CD4-positive, alpha-beta T cell treated with Interleukin-21 for 1 hour (primary cell): Measurements from ENCODE around the gene PYGB.

Experiments
- DNase-seq: peaks from one replicate; pipeline ENCODE4 v3.0.0-alpha.2; 2020

Gene PYGB

DNA sequence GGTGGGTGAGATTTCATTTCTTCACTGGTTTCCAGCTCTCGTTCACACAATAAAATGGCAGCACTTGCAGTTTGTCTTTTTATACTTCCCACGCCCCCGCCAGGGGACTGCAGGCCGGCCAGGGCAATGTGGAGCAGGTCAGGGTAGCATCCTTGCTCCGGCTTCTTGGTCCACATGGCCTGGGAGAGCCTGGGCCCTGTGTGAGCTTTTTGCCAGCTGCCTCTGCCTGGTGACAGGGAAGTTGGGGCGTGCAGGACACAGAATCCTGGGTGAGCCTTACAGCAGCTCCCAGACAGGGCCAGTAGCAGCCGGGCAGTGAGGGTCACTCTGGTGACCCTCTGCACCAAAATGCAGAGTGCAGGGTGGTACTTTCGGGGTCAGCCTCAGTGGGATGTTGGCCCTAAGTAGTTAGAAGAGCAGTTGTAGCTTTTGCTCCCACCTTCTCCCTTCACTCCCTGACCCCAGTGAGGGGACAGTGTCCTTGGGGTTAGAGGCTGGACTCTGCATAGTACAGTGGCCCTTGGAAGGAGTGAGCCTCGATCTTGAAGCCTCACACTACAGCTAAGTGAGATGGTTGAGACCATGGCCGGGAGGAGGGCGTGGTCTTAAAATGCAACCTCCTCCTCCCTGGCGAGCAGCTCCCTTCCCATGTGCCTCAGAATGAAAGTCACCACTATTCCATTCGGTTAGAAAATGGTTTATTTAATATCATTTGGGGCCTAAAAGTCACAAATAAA lies 23.8 kb downstream of the PYGB start:
- DNase-seq = no peak

GRCh38 chr20:25272223-25273000 lies 24.5 kb downstream of the PYGB start:
- DNase-seq = no peak

- no peak for DNase-seq
Observed at GRCh38 chr20:25273046-25273445, 25.2 kb downstream of the PYGB start.

DNA sequence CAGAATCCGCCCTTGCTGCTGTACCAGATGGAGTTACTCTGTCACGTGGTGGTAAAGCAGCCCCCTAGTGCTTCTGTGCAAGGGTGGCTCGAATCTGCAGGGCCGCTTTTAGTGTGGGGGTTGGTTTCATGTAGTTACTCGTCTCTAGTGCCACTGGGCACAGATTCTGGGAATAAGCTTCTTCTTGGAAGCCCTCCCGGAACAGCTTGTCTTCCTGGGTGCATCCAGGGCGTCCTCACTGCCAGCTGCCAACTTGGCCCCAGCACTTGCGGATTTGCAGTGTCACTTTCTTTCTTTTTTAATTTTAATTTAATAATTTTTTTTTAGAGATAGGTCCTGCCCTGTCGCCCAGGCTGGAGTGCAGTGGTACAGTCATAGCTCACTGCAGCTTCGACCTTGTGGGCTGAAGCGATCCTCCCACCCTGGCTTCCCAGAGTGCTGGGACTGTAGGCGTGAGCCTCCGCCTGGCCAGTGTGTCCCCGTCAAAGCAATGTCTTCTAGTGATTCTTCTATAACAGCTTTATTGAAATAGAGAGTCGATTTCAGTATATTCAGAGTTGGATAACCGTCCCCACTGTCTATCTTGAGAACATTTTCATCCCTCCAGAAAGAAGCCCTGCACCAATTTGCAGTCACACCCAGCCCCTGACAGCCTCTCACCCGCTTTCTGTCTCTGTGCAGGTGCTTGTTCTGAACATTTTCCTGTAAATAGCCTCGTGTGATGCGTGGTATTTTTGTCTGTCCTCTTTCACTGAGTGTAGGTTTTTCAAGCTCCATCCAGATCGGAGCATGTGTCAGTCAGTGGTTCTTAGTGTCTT lies 25.9 kb downstream of the PYGB start:
- DNase-seq = no peak

- no peak for DNase-seq
Observed at GRCh38 chr20:25274481-25274880, 26.6 kb downstream of the PYGB start.

DNA sequence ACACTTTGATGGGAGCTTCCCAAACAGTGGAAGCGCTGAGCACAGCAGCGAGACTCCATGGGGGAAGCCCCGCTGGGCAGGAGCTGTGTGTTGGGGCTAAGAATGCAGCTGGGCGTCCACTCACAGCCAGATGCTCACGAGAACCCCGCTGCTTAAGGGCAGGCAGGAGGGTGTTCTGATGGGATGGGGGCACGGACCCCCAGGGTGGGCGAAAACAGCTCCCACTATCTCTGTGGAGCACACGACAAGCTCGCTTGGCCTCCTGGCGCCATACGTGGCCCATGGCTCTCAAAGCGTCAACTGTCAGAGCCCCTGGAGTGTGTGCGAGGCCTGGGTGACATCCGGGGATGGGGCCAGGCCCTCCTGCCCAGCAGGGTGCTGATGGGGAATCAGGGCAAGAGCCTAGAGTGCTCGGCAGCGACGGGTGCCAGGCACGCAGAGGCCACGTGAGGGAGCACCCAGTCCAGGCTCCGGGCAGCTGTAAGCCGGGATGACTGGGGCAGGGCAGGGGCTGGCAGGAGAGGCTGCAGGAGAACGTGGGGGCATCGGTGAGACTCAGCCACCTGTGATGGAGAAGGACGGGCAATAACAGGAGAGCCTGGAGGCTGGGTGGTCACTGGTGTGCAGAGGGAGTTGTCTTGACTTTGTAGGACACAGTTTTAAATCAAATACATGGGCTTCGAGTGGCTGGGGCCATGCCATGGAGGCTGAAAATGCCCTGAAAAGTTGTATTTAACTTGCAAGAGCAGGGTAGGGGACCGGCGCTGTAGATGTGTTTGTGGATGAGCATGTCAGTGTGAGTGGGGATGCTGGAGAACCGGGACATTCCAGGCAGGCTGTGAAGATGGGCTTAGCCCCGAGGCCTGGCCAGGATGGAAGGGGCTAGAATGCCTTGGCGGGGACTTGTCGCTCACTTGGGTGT lies 27.3 kb downstream of the PYGB start:
- DNase-seq = no peak

- no peak for DNase-seq
Observed at GRCh38 chr20:25275813-25276532, 28.1 kb downstream of the PYGB start.

- DNase-seq = no peak
Observed at GRCh38 chr20:25276533-25277050, 28.7 kb downstream of the PYGB start.

GRCh38 chr20:25277051-25277801 lies 29.3 kb downstream of the PYGB start:
- no peak for DNase-seq

- no peak for DNase-seq
Observed at GRCh38 chr20:25277941-25278521, 30.1 kb downstream of the PYGB start.

- no peak for DNase-seq
Observed at GRCh38 chr20:25278636-25279361, 30.9 kb downstream of the PYGB start.

DNA sequence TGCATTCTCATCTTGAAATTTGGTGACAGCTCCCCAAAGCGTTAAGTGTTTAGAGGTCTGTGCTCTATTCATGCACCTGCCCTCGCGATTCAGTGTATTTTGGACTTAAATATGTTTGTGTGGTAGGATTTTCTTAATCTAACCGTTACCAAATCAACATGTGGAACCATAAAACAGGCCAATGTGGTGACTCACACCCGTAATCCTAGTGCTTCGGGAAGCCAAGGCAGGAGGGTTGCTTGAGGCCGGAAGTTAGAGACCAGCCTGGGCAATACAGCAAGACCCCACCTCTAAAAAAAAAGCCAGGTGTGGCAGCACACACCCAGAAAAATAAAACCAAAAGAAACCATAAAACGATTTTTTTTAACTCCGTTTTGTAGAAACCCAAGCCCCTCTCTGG lies 31.5 kb downstream of the PYGB start:
- no peak for DNase-seq

DNA sequence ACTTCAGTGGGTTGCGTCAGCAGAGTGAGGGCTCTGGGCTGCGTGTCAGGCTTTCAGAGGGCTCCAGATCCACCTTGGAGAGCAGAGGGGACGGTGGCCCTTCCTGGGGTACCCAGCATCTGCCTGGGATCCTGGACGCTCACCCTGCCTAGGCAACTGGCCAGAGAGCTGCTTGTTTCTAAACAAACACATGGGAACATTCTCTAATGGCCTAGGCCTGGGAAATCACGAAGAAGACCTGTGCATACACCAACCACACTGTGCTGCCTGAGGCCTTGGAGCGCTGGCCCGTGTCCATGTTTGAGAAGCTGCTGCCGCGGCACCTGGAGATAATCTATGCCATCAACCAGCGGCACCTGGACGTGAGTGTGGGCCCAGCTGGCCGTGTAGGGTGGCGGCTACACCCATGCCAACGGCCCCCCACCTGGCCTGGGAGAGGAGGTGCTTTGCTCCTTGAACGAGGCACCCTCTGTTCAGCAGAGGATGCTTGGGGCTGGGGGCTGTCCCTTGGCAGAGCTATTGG lies 32.2 kb downstream of the PYGB start:
- DNase-seq = no peak

DNA sequence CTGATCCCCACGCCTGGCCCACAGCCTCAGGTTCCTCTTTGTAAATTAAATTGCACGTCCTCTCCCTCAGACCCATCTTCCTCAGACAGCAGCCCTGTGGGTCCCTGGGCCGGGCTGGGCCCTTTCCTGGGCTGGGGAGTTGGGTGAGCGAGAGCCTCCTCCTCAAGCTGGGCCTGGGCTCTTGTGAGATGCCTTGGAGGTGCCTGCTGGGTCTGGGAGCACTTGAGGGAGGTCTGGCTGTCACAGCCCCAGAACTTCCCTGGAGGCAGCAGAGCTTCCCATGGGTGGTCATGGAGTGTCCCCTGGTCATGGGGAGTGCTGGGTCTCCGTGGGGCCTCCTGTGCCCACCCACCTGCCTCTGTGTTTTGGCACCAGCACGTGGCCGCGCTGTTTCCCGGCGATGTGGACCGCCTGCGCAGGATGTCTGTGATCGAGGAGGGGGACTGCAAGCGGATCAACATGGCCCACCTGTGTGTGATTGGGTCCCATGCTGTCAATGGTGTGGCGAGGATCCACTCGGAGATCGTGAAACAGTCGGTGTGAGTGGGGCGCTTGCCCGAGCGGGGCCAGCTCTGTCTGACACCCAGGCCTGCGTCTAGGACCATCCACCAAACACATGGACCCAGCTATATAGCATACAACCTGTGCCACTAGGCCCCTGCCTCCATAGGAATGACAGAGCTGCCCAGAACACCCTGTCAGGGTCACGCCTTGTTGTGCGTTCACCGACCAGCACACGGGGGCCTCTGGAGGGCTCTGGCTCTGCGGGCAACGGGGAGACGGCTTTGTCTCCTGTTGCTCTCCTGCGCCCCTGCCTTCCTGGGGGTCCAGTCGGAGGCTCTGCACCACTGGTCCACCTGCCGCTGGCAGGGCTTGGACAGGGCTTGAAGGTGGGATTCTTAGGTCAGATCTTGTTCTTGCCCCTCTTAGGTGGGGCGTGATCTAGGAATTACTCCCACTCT lies 33.0 kb downstream of the PYGB start:
- no peak for DNase-seq

DNA sequence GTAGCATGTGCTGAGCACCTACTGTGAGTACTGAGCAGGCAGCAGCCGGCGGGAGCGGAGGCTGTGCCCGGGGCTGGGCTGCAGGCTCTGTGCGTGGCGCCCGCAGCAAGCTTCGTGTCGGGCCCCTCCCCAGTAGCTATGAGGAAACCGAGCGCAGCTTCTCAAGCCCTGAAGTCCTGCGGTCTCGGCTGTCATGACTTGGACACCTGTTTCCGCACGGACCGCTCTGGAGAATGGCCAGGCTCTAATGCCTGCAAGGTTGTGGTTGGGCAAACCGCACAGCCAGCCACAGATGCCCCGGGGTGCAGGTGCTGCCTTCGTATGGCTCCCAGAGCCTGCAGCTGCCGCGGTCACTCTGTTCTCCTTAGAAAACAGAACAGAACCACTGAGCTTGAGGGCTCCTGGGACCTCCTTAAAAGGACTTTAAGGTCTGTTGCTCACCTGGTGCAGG lies 33.7 kb downstream of the PYGB start:
- no peak for DNase-seq

GRCh38 chr20:25282034-25282781 lies 34.3 kb downstream of the PYGB start:
- no peak for DNase-seq

DNA sequence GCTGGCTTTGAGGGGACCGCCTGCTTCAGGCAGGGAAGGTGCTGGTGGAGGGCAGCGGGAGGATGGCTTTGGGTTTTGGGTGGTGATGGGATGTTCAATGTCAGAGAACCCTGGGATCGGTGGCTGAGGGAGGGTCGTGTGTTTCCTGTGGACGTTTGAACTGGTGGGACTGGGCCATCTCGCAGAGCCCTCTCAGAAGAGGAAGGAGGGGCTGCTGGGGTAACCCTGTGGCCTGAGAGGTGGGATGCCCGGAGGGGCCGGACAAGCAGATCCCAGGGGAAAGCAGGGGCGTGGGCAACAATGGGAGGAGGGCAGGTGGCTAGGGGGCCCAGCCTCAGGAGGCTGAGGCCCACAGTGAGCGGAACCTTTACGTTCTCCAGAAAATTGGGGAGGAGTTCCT lies 34.9 kb downstream of the PYGB start:
- no peak for DNase-seq
